SK-N-SH (cell line): ENCODE measurements around the gene DQX1. TPM values are rescaled to one million over a fixed set of nuclear protein-coding genes. Genes with fewer than 3 reads are reported as not detected.

Experiments
- CTCF ChIA-PET: fragments of 300-600, 350-600 bp; formaldehyde crosslinking; extraction: SDS; loops from one replicate; lab custom pipeline; 2021; lab: Yijun Ruan, JAX
- POLR2A ChIA-PET: fragments of 350-600 bp; sonication (Branson Sonifier 250); formaldehyde crosslinking; extraction: SDS; loops from one replicate; lab custom pipeline; 2020; ENCODE audit warnings: antibody characterized with exemption, inconsistent platforms; lab: Yijun Ruan, JAX
- DNase-seq: peaks from one replicate; pipeline ENCODE4 v3.0.0; 2012
- H2AFZ ChIP-seq: fragments of 200-600 bp; sonication (generic); 2 replicates; pipeline ENCODE4 v1.8.1; 2016; ENCODE audit warnings: antibody characterized with exemption, mild to moderate bottlenecking, low read depth
- H3F3A ChIP-seq: fragments of 200-600 bp; sonication (generic); replicated peaks from 2 replicates; pipeline ENCODE3; 2016; ENCODE audit warnings: antibody characterized with exemption, mild to moderate bottlenecking; ENCODE audit not compliant: insufficient read depth
- H3K27ac ChIP-seq, 2 experiments: fragments of 200-500 bp in 1 of 2; fragments of 200-600 bp in 1 of 2; sonication (Bioruptor generic) in 1 of 2; sonication (generic), shearing (Covaris generic) in 1 of 2; 2 replicates each; pipeline versions ENCODE4 v1.5.1 to v1.6.1; 2014 to 2016; ENCODE audit warnings: low read depth in 2 of 2, inconsistent platforms in 1 of 2, low read length in 1 of 2, mild to moderate bottlenecking in 1 of 2, mixed read lengths in 1 of 2
- H3K27me3 ChIP-seq: fragments of 200-600 bp; sonication (generic), shearing (Covaris generic); 2 replicates; pipeline ENCODE4 v1.6.1; 2016; ENCODE audit warnings: mixed run types; ENCODE audit not compliant: insufficient read depth
- H3K36me3 ChIP-seq, 2 experiments: fragments of 200-500 bp in 1 of 2; fragments of 200-600 bp in 1 of 2; sonication (Bioruptor generic) in 1 of 2; sonication (generic) in 1 of 2; replicated peaks in 1 of 2; 2 replicates each; pipeline versions ENCODE3 to v1.5.1; 2014 to 2016; ENCODE audit warnings: low read length in 1 of 2, mild to moderate bottlenecking in 1 of 2; ENCODE audit not compliant: insufficient read depth in 2 of 2, control insufficient read depth in 1 of 2
- H3K4me1 ChIP-seq, 2 experiments: fragments of 200-500 bp in 1 of 2; fragments of 200-600 bp in 1 of 2; sonication (Bioruptor generic) in 1 of 2; sonication (generic), shearing (Covaris generic) in 1 of 2; 2 replicates each; pipeline versions ENCODE4 v1.5.1 to v1.6.1; 2014 to 2016; ENCODE audit warnings: low read depth in 1 of 2, low read length in 1 of 2, mixed run types in 1 of 2; ENCODE audit not compliant: insufficient read depth in 2 of 2, control insufficient read depth in 1 of 2
- H3K4me2 ChIP-seq: fragments of 200-600 bp; sonication (generic), shearing (Covaris generic); 2 replicates; pipeline ENCODE4 v1.6.1; 2017; ENCODE audit warnings: mixed run types
- H3K4me3 ChIP-seq, 2 experiments: fragments of 200-500 bp in 1 of 2; fragments of 200-600 bp in 1 of 2; sonication (Bioruptor generic) in 1 of 2; sonication (generic), shearing (Covaris generic) in 1 of 2; 2 replicates each; pipeline versions ENCODE4 v1.5.1 to v1.8.1; 2014 to 2016; ENCODE audit warnings: low read depth in 2 of 2, inconsistent platforms in 1 of 2, low read length in 1 of 2, mild to moderate bottlenecking in 1 of 2, mixed read lengths in 1 of 2, moderate library complexity in 1 of 2
- H3K79me2 ChIP-seq: fragments of 200-600 bp; sonication (generic); 2 replicates; pipeline ENCODE4 v1.8.1; 2017; ENCODE audit warnings: mild to moderate bottlenecking; ENCODE audit not compliant: insufficient read depth
- H3K9ac ChIP-seq: fragments of 200-600 bp; sonication (generic); 2 replicates; pipeline ENCODE4 v1.6.1; 2017; ENCODE audit warnings: mixed run types
- H3K9me2 ChIP-seq: fragments of 200-600 bp; sonication (generic); 2 replicates; pipeline ENCODE4 v1.6.1; 2017; ENCODE audit warnings: mixed run types
- H3K9me3 ChIP-seq: fragments of 200-600 bp; sonication (generic); 2 replicates; pipeline ENCODE4 v1.6.1; 2017; ENCODE audit warnings: mixed run types, mild to moderate bottlenecking, moderate library complexity
- H4K20me1 ChIP-seq: fragments of 200-600 bp; sonication (generic); 2 replicates; pipeline ENCODE4 v1.6.1; 2017; ENCODE audit warnings: mild to moderate bottlenecking, mixed run types; ENCODE audit not compliant: insufficient read depth
- CTCF ChIP-seq: fragments of 200-600 bp; sonication (generic); IDR thresholded peaks from 2 replicates; pipeline ENCODE4 v1.6.1; 2017; ENCODE audit warnings: antibody characterized with exemption, mild to moderate bottlenecking, moderate library complexity
- ELF1 ChIP-seq: IDR thresholded peaks from 2 replicates; pipeline ENCODE4 v1.4.0; 2012
- EZH2phosphoT487 ChIP-seq: fragments of 200-600 bp; sonication (generic); IDR thresholded peaks from 2 replicates; pipeline ENCODE4 v1.6.1; 2017; ENCODE audit warnings: low read depth, mixed run types, mild to moderate bottlenecking, antibody characterized with exemption, moderate library complexity, borderline replicate concordance
- FOSL2 ChIP-seq: IDR thresholded peaks from 2 replicates; pipeline ENCODE4 v1.4.0; 2012; ENCODE audit warnings: low read depth, mild to moderate bottlenecking, moderate library complexity, borderline replicate concordance
- FOXJ3 ChIP-seq: sonication (generic); formaldehyde crosslinking; IDR thresholded peaks from 2 replicates; pipeline ENCODE4 v1.5.1; 2020; ENCODE audit warnings: mild to moderate bottlenecking, missing genetic modification reagents
- IRF3 ChIP-seq: fragments of 150-350 bp; IDR thresholded peaks from 2 replicates; pipeline ENCODE4 v1.6.1; 2016; ENCODE audit warnings: mild to moderate bottlenecking, low read depth, low read length
- JUND ChIP-seq: IDR thresholded peaks from 2 replicates; pipeline ENCODE4 v1.4.0; 2012
- MXI1 ChIP-seq: IDR thresholded peaks from 2 replicates; pipeline ENCODE4 v1.6.1; 2012; ENCODE audit warnings: mild to moderate bottlenecking, low read depth, low read length, improper control_type of control experiment
- NFIC ChIP-seq: IDR thresholded peaks from 2 replicates; pipeline ENCODE4 v1.4.0; 2012; ENCODE audit warnings: borderline replicate concordance
- RAD21 ChIP-seq: IDR thresholded peaks from 2 replicates; pipeline ENCODE4 v1.6.1; 2012; ENCODE audit warnings: mild to moderate bottlenecking, low read length
- RCOR1 ChIP-seq: fragments of 150-350 bp; IDR thresholded peaks from 2 replicates; pipeline ENCODE4 v1.6.1; 2017; ENCODE audit warnings: antibody characterized with exemption, low read length
- SMC3 ChIP-seq: IDR thresholded peaks from 2 replicates; pipeline ENCODE4 v1.6.1; 2012; ENCODE audit warnings: low read depth, low read length, improper control_type of control experiment
- TAF1 ChIP-seq: IDR thresholded peaks from 2 replicates; pipeline ENCODE4 v1.6.1; 2012; ENCODE audit warnings: low read depth, mild to moderate bottlenecking, low read length, moderate library complexity, borderline replicate concordance
- TEAD4 ChIP-seq: IDR thresholded peaks from 2 replicates; pipeline ENCODE4 v1.4.0; 2012; ENCODE audit warnings: mild to moderate bottlenecking, borderline replicate concordance; ENCODE audit not compliant: insufficient read depth
- USF1 ChIP-seq: IDR thresholded peaks from 2 replicates; pipeline ENCODE4 v1.4.0; 2012; ENCODE audit warnings: low read depth, borderline replicate concordance
- USF2 ChIP-seq: fragments of 150-350 bp; IDR thresholded peaks from 2 replicates; pipeline ENCODE4 v1.6.1; 2017; ENCODE audit warnings: antibody characterized with exemption, low read length, low read depth, borderline replicate concordance
- WGBS: methylation state at CpG from one replicate; pipeline ENCODE4 v1.1.6; 2017; ENCODE audit warnings: low lambda C conversion rate; 5-methylcytosine and 5-hydroxymethylcytosine counted together
- polyA plus RNA-seq, 3 experiments: library from polyadenylated mRNA; depleted of rRNA; stranded (reverse); fragments of >200 nt; gene quantifications; 2 replicates each; pipeline ENCODE4 v1.2.3, GENCODE V29; 2012
- TF ChIP-seq, protein P1 (sequence below): IDR thresholded peaks from 2 replicates; pipeline ENCODE4 v1.6.1; 2012; ENCODE audit warnings: mild to moderate bottlenecking, low read depth, low read length, moderate library complexity

DQX1 gene
- polyA plus RNA-seq, 1 of the 3 experiments (the other 2 are of a cell fraction), result 1.6 TPM

DNA sequence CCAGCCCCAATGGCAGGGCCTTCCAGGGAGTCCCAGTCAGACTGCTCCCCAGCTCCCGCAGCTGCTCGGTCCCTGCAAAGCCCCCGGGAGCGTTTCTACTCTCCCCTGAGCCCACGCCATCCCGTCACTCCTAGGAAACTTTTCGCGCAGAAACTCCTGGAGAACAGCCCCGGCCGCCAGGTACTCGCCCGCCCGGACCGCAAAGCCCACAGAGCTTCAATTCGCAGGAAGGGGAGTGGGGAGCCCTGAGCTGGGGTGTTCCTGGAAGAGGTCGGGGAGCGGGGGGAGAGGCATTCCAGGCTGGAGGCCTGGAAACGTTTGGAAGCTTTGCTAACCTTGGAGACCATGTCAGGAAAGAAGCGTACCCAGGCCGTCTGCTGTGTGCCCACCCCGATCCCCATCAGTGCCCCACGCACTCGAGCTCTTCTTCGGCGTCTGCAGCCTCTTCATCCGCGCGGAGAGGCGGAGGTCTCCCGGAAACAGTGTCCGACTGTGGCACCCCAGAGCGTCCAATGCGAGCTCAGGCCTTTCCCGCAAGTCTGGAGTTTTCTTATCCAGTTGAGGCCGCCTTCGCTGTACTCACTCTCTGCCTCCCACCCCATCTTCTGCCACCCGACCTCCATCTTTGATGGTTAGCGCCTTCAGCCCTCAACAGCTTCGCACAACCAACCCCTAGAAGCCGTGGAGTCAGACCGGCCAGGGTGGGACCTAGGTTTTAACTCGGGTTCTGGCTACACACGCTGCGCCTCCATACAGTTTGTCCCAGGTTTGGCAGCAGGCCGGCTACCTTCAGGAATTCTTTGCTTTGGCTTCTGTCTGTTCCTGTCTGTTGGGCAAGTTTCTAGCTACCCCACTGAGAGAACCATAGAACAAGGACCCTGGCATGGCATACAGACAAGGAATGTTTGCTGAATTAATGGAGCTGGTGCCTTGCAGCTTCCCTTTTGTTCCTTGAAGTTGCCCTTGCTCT, 22.2 kb downstream of the DQX1 start:
- ChIA-PET CTCF (interaction anchor here (1.0 to 7.5 kb wide), 5 partner anchors 9 to 87 kb away, joined by 3 to 56 read pairs (median 3); partner anchors contain the start of genes CCDC142 and TTC31), POLR2A (interaction anchor here (0.5 to 1.0 kb wide), 2 partner anchors 11 to 81 kb away, joined by 3 to 6 read pairs; partner anchors contain the start of gene TLX2)
- WGBS, result 95% methylated on average over 43 of the region's 45 CpGs
- Histone ChIP-seq H3K4me3 (no peak overlapping the region), H3K27ac (no peak overlapping the region), H2AFZ (no peak overlapping the region), H3F3A (peaks cover 17% of the 10 kb centered on the region), H3K27me3 (no peaks in the 10 kb centered on the region), H3K4me1 (peaks cover 19 to 43% of the 10 kb centered on the region in 2 experiments; a peak in 3 of 4 replicates), H3K36me3 (peaks cover 15 to 20% of the 10 kb centered on the region in 2 experiments), H3K9me3 (no peaks in the 10 kb centered on the region), H3K9me2 (no peaks in the 10 kb centered on the region), H4K20me1 (no peaks in the 10 kb centered on the region), H3K79me2 (peaks cover 17% of the 10 kb centered on the region; the same call in 1 of the 2 replicates), H3K9ac (no peak overlapping the region), H3K4me2 (no peak overlapping the region)
- no peak for DNase-seq
- TF ChIP-seq TAF1, result no peak
- TF ChIP-seq IRF3, result no peak
- TF ChIP-seq FOXJ3 (CRISPR knock-in tag), result no peak
- no peak for TF ChIP-seq CTCF
- TF ChIP-seq USF1, result no peak
- no peak for TF ChIP-seq SMC3
- no peak for TF ChIP-seq MXI1
- TF ChIP-seq, protein P1, sequence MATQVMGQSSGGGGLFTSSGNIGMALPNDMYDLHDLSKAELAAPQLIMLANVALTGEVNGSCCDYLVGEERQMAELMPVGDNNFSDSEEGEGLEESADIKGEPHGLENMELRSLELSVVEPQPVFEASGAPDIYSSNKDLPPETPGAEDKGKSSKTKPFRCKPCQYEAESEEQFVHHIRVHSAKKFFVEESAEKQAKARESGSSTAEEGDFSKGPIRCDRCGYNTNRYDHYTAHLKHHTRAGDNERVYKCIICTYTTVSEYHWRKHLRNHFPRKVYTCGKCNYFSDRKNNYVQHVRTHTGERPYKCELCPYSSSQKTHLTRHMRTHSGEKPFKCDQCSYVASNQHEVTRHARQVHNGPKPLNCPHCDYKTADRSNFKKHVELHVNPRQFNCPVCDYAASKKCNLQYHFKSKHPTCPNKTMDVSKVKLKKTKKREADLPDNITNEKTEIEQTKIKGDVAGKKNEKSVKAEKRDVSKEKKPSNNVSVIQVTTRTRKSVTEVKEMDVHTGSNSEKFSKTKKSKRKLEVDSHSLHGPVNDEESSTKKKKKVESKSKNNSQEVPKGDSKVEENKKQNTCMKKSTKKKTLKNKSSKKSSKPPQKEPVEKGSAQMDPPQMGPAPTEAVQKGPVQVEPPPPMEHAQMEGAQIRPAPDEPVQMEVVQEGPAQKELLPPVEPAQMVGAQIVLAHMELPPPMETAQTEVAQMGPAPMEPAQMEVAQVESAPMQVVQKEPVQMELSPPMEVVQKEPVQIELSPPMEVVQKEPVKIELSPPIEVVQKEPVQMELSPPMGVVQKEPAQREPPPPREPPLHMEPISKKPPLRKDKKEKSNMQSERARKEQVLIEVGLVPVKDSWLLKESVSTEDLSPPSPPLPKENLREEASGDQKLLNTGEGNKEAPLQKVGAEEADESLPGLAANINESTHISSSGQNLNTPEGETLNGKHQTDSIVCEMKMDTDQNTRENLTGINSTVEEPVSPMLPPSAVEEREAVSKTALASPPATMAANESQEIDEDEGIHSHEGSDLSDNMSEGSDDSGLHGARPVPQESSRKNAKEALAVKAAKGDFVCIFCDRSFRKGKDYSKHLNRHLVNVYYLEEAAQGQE, result no peak
- TF ChIP-seq TEAD4, result no peak
- TF ChIP-seq ELF1, result no peak
- TF ChIP-seq USF2, result no peak
- TF ChIP-seq RAD21, result no peak
- no peak for TF ChIP-seq FOSL2
- no peak for TF ChIP-seq NFIC
- no peak for TF ChIP-seq JUND
- TF ChIP-seq RCOR1, result no peak
- no peak for TF ChIP-seq EZH2phosphoT487
